HG02678 (cell line): ENCODE data around the gene ZKSCAN4.

Experiments used
- ATAC-seq: cut with Tn5 transposase; IDR thresholded peaks from one replicate; pipeline ENCODE4 v1.9.1; 2021; ENCODE audit warnings: mild to moderate bottlenecking, moderate library complexity; ENCODE audit not compliant: unreplicated experiment

The ZKSCAN4 gene

DNA sequence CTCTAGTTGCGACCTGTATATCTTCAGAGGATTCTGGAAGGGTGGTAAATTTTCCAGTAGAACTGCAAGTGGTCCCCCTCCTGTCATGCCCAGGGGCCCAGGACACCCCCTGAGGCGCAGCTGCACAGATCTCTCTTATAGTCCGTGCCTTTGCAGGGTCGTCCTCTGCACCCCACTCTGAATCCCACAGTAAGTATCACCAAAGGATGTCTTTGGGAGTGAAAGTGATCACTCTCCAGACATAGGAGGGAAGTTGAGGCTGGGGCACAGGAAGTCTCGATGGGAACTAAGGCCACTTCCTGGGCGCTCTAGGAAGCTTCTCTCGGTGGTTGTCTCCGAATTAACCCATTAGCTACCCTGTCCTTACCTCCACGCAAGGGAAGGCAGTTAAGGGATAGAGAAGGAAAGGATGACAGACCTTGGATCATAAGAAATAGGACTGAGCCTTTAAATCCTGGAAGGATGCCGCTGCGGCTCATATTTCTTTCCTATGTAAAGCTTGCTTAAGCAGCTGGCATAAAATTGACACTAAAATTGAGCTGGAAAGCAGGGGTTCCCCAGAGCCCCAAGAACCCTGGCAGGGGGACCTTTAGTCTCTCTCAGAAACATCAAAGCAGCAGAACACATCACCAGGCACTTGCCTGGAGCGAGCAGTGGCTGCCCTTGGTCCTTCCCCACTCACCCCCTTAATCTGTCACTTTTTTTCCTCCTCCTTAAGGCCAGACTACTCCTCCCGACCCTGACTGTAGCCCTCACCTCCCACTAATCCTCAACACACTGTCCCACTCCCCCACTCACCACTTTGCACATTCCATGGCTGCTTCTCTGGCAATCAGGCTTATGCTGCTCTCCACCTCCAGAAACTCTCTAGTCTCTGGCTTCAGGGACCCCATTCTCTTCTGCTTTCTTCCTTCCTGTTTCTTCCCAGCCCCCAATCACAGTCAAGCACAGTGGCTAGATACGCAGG lies at the start of gene ZKSCAN4:
Gene ZKSCAN4 (minus strand): TSS at position 261 of the 967 bp plus-strand sequence. CDS start 289 bp downstream, outside the sequence.
- ATAC-seq, result peak; percentile 86

DNA sequence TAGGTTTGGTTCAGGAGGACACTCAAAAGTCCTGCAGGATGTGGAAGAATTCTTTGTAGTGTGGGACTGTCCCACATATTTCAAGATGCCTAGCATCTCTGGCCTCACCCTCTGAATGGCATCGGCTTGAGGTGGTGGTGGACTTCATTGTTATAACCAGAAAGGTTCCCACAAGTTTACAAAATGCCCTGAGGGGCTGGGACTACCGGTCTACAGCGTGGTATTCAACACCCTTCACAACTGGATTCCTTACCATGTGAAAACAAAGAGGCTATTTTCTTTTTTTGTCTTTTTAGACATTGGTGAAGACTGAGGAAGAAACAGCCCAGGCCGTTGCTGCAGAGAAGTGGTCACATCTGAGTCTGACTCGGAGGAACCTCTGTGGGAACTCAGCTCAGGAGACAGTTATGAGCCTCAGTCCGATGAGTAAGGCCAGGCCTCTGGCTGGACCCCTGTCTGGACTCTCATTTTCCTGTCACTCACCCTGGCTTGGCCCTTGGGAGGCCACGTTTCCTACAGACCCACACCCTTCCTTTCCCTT lies 44.5 kb upstream of the ZKSCAN4 start:
- no peak for ATAC-seq

DNA sequence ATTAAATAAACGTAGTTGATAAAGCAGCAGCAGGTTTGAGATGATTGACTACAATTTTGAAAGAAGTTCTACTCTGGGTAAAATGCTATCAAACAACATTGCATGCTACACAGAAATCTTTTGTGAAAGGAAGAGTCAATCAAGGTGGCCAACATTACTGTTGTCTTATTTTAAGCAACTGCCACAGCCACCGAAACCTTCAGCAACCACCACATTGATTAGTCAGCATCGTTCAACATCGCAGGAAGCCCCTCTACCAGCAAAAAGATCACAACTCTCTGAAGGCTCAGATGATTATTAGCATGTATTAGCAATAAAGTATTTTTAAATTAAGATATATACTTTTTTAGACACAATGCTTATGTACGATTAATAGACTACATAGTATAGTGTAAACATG lies 43.3 kb upstream of the ZKSCAN4 start:
- ATAC-seq, result no peak

DNA sequence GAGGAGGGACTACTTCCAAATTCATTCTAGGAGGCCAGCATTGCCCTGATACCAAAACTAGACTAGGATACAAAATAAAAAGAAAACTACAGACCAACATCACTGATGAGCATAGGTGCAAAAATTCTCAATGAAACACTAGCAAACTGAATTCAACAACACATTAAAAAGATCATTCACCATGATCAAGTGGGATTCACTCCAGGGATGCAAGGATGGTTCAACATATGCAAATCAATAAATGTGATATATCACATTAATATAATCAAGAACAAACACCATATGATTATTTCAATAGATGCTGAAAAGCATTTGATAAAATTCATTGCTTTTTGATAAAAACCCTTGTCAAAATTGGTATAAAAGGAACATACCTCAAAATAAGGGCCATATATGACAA lies 39.5 kb upstream of the ZKSCAN4 start:
- ATAC-seq, result no peak

DNA sequence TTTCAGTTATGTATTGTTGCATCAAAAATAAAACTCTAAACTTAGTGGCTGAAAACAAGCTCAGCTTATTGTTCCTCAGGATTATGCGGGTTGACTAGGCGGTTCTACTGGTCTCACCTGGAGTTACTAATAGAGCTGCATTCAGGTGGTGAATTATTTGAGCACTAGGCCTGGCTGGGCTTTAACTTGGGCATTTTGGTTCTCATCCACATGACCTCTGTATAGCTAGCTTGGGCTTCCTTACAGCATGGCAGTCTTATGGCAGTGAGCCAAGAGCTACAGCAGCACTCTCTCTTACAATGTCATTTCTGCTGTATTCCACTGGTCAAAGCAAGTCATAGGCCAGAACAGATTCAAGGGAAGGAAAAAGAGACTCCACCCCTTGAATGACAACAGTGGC lies 30.9 kb upstream of the ZKSCAN4 start:
- ATAC-seq, result no peak

DNA sequence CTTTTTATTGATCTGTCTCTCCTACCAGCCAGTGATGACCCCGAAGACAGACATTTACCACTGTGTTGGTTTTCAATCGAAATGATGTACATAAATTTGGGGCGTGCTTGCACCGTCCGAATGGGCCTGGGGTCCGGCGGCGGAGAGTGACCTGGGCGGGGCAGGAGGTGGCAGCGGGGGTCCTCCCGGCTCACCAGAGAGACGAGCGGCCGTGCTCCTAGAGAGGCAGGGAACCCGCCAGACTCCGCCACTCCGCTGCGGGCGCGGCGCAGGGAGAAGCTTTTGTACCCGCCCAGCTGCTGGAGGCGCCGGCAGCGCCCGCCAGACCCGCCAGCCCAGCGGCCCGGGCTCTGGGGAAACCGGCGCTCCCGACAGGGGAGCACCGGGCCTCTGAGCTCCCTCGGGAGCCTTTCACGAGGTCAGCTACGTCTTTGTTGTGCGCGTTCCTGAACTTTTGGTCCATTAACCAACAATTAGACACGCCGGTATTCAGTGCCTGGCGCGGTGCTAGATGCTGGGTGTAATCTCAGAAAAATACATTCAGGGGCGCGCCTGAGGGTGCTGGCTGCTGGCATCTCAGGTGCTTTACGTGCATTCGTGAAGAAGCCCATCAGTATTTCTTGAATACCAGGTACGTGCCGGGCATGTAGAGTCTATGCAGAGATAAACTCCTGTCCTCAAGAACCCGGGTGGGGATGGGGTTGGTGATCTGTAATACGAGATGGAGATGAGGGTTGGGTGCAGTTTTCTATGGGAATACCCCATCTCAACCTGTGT lies 29.4 kb upstream of the ZKSCAN4 start, which contains the start of gene PGBD1:
Gene PGBD1 (plus strand): TSS at position 285 of the 777 bp plus-strand sequence. CDS start 2,242 bp downstream, outside the sequence.
- peak; percentile 88 for ATAC-seq

DNA sequence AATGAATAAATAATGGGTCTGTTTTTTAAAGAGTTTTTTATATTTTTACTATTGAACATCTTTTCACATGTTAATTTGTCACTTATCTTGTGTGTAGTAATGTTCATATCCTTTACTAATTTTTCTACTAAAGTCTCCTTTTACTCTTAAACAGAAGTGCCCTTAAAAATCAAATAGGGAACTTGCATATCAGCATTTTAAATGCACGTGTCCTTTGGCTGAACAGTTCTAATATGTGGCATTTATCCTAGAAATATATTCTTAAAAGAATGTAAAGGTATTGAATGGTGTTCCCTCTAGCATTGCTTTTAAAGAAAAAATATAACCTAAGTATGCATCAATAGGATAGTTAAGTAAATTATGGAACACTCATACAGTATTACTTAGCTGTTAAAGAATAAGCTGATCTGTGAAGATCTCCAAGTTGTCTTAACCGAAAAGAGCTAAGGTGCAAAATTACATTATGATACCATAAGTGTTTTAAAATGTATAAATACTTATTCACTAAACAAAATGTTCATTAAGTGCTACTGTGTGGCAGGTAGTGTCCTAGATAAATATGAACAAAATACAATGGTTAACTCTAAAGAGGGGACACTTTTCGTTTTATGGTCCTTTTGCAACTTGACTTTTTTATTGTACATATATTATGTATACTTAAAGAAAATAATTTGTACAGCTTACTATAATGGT lies 28.7 kb upstream of the ZKSCAN4 start:
- no peak for ATAC-seq

DNA sequence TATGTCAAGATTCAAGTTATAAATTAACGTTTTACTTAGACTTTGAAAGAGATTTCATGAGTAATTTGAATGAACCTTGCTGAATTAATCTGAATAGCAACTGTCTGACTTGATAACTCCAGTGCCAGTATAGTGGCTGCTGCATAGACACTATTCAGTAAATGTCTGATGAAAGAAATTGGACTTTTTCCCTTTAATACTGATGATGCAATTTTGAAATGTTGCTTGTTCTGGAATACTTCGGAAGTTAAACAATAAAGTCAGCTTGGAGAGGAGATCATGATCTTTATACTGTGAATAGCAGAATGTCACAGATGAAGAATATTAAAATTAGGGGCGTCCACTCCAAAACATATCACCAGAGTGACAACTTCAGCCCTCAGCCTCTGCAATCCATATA lies 25.7 kb upstream of the ZKSCAN4 start:
- ATAC-seq, result no peak

DNA sequence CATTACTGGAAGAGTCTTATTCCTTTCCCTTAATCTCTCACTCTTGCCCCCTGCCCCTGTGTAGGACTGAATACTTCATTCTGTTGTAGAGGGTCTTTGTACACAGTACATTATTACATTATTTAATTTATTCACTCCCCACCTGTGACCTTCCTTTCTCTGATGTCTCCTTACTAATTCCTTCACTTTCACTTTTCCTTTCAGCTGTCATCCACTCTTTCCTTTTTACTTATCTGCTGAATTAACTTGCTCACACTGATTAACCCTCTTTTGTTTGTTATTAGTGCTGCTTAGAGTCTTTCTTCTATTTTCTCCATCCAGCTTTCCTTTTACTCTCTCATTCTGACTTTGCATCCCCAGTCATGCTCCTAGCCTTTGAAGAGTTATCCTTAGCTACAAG lies 22.8 kb upstream of the ZKSCAN4 start:
- no peak for ATAC-seq

DNA sequence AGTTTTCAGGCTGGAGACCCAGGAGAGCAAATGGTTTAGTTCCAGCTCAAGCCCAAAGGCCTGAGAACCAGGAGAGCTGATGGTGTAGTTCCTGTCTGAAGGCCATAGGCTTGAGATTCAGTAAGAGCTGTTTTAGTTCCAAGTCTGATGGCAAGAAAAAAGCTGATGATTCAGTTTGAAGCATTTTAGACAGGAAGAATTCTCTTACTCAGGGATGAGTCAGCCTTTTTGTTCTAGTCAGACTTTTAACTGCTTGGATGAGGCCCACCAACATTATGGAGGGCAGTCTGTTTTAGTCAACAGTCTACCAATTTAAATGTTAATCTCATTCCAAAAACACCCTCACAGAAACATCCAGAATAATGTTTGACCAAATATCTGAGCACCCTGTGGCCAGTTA lies 17.4 kb upstream of the ZKSCAN4 start:
- ATAC-seq, result no peak

DNA sequence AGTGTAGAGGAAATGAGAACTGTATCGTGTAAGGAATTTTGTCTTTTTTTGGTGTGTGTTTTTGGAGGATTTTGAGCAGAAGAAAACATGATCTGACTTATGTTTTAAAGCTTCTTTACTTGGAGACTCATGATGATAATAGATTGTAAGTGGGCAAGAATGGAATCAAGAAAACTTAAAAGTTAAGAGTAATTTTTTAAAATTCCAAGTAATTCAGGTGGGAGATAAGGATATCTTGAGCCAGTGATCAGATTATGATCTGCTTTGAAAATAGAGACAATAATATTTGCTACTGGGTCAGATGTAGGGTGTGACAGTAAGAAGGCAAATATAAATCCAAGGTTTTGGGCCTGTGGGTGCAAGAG lies 15.6 kb upstream of the ZKSCAN4 start:
- no peak for ATAC-seq

DNA sequence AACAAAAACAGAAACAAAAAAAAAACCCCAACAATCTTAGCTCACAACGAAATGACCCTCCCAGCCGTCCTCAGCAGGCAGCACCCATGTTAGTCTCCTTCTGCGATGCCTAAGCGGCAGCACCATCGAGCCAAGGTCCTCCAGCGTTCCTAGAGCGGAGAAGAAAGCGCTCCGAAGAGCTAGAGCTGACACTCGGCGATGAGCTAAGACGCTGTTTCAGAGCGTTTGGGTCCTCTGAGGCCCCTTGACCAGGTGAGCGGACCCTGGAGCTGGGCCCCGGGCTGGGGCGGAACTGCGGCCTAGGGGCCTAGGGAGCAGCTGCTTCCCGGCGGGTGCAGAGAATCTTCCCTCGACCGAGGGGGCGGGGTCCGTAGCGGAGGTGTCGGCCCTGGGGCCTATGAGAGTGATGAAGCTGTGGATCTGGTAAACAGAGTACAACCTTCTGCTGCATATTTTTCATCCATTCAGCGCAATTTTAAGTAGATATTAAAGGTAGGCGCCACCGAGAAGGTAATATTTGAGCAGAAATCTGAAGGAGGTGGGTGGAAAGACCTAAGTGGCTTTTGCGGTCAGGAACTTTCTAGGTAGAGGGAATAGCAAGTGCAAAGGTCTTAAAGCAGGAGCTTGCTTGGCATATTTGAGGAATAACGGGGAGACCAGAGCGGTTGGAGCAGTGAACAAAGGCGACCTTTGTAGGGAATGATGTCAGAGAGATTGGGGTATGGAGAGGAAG lies 15.1 kb upstream of the ZKSCAN4 start, which contains the start of gene ZSCAN26:
Gene ZSCAN26 (plus strand): TSS at position 182 of the 733 bp plus-strand sequence. CDS start 4,777 bp downstream, outside the sequence.
- peak; percentile 89 for ATAC-seq

DNA sequence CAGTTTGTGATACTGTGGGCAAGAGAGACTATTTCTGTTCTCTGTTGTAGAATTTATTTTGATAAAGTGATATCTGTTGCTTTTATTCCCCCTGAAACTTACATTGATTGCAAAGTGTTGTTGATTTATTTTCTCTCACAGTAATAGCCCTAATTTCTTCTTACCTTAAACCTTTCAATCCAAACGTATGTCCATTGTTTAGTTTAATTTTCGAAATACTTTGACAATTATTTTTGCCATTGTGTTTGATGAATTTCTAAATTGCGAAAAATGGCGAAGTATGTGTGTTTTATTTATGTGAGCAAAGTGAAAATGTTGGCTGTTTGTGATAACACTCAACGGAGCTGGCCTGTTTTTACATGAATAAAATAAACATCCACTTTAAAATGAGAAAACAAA lies 14.5 kb upstream of the ZKSCAN4 start:
- ATAC-seq, result no peak

DNA sequence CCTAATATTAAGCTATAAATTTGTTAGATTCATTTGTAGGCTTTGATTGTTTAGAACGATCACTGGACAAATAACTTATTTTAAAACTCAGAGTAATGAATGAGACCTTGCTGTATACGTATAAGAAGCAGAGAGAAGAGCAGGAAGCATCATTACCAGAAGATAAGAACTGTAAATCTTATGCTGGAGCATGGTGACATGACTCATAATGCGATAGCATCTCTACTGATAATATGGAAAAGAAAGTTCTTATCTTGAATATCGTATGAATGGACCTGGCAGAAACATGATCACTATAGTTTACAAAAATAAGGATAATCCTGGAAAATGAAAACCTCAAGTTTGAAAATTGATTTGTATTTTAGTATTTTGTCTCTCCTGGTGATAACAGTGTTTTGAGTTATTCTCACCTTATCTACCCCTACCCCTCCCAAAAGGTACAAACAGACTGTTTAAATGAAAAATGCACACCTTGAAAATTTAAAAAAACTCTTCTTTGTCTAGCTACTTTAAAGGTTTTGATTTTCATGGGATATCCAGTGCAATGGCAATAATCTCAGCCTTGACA lies 12.8 kb upstream of the ZKSCAN4 start:
- no peak for ATAC-seq

DNA sequence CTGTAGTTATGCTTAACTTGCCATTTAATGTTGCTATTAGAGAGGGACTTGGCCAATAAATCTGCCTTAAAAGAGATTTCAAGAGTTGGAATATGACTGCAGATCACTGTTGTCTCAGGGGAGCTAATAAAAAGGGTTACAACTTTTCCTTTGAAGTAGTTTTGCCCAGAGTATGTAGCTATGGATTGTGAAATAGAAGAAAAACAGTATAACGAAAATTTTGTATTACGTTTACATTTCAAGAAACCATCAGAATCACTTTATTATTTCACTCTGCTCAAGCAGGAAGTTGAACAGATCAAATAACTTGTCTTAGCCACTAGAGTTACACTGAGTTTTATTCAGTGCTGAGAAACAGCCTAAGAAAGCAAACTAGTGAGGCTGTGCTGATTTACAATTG lies 11.9 kb upstream of the ZKSCAN4 start:
- ATAC-seq, result no peak

DNA sequence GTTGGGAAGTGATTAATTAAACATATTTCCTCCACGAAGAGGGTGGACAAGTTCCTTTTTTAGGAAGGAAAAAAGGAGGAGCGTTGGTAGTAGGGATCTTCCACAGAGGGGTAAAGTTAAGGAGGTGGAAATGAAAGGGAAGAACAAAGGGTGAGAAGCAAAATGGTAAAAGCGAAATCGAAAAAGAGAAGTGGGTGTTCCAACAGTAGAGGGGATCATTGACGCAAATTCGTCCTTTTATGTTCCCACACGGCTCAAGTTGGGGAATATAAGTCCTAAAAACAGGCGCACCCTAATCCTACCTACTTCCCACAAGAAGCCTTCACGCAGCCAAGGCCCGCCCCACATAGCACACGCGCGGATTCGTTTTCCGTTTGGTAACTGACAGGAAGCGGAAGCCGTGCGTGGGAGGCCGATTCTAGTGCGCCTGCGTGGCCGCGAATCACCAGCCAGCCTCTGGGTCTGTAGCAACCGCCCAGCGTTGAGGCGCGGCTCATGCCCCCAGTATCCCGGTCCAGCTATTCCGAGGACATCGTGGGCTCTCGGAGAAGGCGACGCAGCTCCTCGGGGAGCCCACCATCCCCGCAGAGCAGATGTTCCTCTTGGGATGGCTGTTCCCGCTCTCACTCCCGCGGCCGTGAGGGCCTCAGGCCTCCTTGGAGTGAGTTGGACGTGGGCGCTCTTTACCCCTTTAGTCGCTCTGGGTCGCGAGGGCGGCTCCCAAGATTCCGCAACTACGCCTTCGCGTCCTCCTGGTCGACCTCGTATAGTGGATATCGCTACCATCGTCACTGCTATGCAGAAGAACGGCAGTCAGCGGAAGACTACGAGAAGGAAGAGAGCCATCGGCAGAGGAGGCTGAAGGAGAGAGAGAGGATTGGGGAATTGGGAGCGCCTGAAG lies 7.1 kb upstream of the ZKSCAN4 start, which contains the start of gene NKAPL:
Gene NKAPL (plus strand): TSS at position 421 of the 901 bp plus-strand sequence. CDS start 75 bp downstream, at position 496.
- no peak for ATAC-seq

DNA sequence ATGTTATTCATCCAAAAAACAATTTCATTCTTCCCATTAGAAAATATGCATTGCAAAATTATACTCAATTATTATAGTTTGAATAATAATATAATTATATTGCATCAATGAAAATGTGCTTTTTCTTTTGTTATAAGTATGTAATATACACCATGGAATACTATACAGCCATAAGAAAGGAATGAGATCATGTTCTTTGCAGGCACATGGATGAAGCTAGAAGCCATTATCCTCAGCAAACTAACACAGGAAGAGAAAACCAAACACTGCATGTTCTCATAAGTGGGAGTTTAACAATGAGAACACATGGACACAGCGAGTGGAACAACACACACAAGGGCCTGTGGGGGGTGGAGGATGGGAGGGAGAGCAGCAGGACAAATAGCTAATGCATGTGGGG lies 5.0 kb upstream of the ZKSCAN4 start:
- ATAC-seq, result no peak

DNA sequence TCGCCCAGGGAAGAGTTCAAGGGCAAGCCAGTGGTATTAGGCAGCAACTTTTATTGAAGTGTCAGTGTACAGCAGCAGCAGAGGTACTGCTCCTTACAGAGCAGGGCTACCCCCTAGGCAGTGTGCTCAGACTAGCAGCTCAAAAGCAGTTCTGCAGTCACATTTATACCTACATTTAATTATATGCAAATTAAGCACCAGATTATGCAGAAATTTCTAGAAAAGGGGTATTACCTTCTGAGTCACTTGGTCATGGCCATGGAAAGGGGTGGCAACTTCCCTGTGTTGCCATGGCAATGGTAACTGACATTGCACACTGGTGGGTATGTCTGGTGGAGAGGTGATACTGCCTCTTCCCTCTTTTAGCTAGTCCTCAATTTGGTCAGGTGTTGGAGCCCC lies 2.1 kb upstream of the ZKSCAN4 start:
- no peak for ATAC-seq

DNA sequence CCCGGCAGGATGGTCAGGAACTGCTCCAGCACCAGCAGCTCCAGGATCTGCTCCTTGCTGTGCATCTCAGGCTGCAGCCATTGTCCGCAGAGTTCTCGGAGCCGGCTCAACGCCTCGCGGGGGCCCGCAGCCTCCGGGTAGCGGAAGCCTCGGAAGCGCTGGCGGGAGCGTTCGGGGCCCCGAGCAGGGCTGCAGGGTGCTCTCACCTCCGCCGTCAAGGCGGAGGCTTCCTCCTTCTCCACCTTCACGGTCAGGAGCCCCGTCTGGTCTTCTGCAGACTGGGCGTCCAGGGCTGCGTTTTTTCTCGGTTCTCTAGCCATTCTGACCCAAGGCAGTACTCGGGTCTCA lies 434 bp downstream of the ZKSCAN4 start:
- peak; percentile 46 for ATAC-seq
